ENCODE measurements around the gene EYA2.

Gene EYA2

GRCh38 chr20:47122560-47122959, 227.9 kb downstream of the EYA2 start:
- DNase-seq = no peak

DNA sequence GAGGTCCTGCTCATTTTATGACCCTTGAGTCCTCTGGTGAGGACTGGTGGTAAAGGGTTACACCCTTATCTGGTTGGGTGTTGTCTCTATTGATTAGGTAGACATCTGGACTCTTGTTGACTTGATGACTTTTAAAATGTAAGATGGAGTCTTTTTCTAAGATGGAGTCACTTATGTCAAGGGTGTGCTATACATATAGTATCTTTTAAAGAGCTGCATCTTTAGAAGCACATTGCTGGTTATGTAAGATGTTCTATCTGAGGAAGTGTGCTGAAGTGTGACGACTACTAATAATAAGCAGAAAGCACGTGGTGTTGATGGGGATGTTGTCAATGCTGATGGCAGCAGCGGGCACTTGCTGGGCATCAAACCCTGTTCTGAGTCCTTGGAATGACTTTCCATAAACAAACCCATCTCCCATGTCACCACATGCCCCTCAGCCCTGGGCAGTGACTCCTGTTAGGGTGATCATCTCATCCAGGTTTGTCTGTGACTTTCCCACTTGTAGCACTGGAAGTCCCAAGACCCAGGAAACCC, 229.6 kb downstream of the EYA2 start:
- DNase-seq = peak; percentile 65 to 76

GRCh38 chr20:47125508-47125757, 230.8 kb downstream of the EYA2 start:
- no peak for DNase-seq

DNA sequence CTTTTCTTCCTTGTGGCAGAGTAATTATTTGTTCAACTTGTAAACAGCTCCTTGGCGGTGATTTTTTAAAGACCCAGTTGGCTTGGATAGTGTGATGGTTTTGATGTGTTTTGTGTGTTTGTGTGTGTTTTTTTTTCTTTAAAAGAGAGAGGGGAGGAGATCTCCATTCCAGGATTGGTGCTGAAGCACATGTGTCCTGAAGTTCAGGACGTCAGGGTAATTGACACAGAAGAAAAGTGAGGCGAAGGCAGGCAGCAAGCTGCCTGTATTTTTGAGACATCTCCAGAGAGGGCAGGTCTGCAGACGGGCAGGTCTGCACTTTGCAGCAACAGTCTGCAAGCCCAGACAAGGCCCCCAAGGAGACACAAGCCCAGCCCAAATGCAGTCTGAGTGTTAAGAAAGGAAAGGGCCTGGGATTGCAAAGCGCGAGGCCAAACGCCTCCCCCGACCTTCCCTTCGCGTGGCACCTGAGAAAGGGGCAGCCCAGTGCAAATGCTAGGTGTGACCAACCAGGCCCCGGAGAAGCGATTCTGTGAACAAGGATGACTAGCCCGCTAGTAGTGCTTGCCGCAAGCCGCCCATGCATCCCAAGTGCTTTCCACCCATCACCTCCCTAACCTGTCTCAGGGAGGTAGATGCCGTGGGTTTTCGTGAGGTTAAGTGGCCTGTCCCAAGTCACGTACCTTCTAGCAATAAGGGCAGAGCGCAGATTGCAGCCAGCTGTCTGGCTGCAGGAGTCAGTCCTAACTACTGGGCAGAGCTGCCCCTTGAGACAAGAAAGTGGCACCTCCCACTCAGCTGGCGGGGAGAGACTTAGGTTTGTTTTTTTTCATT, 231.3 kb downstream of the EYA2 start:
- DNase-seq = no peak

DNA sequence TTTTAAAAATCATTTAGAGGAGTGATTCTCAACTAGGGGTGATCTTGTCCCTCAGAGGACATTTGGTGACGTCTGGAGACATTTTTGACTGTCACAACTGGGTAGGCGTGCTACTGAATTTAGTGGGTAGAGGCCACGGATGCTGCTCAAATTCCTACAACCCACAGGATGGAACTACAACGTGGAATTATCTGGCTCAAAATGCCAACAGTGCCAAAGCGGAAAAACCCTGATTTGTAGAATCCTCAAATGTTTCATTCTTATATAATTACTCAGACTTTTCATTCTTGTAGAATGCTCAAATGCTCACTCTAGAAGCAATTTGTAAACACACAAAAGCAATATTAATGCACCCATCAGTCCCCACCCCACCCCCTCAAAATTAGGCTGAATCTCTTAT, 232.1 kb downstream of the EYA2 start:
- DNase-seq = no peak

- DNase-seq = no peak
These were observed 232.9 kb downstream of the EYA2 start for GRCh38 chr20:47127546-47127945.

DNA sequence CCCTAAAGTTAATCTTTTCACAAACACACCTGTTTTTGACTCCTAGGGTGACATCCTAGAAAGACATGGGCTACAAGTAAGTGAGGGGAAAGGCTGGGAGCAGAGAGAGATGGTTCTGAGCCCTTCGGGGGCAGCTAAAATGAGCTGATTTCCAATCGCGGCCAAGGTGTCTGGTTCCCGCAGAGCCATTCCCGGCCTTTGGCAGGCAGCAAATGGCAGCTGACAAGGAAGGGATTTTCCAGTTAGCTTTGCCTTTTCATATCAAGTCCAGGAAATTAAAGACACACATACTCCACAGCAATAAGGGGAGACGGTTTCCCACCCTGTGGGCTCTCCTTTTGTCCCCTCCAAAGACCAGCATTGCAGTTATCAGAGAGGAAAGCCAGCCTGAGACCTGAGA, 233.4 kb downstream of the EYA2 start:
- no peak for DNase-seq

DNA sequence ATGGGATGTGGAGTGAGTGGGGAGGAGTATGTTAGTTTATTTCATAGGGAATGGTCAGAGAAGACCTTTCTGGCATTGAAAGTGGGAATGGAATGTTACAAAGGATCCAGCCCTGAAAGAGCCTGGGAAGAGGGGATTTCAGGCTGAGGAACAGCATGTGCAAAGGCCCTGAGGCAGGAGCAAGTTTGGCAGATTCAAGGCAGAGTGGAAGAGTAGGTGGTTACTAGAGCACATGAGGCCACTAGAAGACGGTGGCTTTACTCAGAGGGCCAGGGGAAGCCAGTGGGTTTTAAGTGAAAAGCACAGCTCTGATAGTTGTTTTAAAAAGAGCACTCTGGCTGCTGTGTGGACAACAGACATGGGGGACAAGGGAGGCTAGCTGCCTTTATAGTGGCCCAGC, 234.7 kb downstream of the EYA2 start:
- no peak for DNase-seq

DNA sequence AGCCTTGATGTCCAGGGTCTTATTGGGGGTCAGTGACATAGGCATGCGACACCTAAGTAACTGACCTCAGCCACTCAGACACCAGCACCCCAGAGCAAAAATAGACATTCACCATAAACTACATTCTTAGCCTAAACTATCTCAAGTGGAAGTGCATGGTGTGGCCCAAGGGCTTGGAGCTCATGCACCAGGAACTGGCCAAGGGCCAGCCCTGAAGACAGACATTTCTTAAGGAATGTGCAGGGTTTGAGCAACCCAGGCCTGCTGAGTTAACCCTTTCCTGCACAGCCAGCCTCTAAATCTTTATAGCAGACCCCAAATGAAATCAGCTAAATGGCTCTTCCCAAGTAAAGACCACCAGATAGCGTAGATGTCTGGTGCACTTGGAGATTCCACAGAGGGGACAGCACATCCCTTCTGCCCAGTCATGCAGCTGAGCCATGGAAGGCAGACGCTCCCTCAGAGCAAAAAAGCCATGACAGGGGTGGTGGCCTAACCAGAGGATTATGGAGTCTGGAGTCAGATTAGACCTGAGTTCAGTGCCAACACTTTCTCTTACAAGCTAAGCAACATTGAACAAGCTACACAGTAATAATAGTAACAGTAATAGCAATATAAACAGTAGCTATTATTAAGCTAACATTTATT, 239.3 kb downstream of the EYA2 start:
- DNase-seq = no peak

DNA sequence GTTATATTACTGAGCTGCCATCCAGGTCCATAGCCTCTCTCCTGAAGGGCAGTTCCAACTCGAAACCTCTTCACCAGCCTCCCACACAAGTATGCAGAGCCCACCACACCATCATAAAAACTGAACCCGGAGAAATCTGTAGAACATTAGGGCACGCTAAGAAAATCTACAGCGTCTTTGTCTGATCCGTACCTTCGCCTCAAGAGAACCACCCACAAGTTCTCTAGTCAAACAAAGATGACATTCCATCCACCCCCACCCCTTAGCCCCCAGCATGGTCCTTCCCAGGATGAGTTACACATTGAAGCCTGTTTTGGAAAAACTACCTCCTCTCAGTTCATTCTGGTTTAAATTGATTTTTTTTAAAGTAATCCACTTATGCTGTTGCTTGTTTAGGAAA, 242.1 kb downstream of the EYA2 start:
- DNase-seq = no peak

- no peak for DNase-seq
These were observed 242.7 kb downstream of the EYA2 start for GRCh38 chr20:47137231-47137870.

DNA sequence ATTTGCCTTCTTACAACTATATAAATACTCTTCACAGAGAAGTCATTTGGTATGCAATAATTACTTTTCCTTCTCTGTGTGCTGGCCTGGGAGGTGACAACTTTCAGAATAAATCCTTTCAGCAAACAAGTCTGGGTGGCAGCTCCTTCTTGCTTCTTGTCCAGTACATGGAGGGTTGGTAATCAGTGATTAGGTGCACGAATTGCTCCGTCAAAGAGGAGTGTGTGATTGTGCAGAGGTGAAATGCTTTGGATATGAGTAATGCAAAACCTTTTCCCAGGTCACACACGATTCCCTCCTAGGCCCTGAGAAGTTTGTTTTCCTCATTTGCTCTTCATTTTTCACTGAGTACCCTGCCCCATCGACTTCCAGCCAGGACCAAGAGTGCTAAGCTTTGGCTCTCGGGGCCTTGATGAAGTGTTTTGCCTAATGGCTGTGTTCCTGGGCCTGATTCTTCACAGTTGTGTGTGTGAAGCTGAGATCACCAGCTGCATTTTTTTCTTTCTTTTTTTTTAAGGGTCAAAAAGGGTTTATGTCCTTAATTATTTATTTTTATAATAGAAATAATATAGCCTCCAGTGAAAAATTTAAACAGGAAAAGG, 245.4 kb downstream of the EYA2 start:
- DNase-seq = no peak

DNA sequence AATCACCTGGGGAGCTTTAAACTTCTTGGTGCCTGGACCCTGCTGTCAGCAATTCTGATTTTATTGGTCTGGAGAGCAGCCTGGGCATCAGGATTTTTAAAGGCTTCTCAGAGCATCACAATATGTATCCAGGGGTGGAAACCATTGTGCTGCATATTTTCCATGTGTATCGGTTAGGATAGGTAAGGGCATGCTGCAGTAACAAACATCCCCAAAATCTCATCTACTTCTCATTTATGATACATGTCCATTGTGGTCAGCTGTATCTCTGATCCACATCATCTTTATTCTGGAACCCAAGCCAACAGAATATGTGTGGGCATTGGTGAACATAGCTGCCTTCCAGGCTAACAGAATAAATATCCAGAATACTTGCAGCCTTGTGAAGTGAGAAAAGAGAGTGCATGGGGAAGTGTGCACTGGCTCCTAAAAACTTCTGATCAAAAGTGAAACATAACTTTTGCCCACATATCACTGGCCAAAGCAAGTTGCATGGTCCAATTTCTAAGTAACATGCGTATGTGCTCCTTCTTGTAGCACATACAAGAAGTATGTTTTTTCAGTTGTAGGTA, 246.8 kb downstream of the EYA2 start:
- DNase-seq = no peak

GRCh38 chr20:47141941-47142773, 247.5 kb downstream of the EYA2 start:
- no peak for DNase-seq

DNA sequence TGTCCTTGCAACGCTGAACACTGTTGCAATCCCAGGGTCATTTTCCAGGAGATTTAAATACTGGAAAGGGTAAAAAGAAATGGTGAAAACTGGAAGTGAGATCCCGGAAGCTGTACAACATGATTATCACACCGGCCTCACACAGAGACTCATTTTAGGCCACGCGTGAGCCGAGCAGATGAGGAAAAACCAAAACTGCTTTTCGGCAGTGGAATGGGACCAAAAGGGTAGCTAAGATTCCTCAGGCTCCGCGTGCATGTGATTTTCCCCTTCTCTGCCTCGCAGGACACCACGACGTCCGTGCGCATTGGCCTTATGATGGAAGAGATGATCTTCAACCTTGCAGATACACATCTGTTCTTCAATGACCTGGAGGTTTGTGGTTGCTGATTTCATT, 248.1 kb downstream of the EYA2 start:
- no peak for DNase-seq

GRCh38 chr20:47143657-47144056, 249.0 kb downstream of the EYA2 start:
- peak; percentile 88 to 90 for DNase-seq

- DNase-seq = no peak
These were observed 249.8 kb downstream of the EYA2 start for GRCh38 chr20:47144463-47144862.

- DNase-seq = no peak
These were observed 252.0 kb downstream of the EYA2 start for GRCh38 chr20:47146686-47147085.

GRCh38 chr20:47148059-47148458, 253.4 kb downstream of the EYA2 start:
- no peak for DNase-seq

GRCh38 chr20:47149939-47150338, 255.3 kb downstream of the EYA2 start:
- DNase-seq = no peak

- DNase-seq = peak; percentile 29 to 47
These were observed 255.9 kb downstream of the EYA2 start for GRCh38 chr20:47150403-47151152.

DNA sequence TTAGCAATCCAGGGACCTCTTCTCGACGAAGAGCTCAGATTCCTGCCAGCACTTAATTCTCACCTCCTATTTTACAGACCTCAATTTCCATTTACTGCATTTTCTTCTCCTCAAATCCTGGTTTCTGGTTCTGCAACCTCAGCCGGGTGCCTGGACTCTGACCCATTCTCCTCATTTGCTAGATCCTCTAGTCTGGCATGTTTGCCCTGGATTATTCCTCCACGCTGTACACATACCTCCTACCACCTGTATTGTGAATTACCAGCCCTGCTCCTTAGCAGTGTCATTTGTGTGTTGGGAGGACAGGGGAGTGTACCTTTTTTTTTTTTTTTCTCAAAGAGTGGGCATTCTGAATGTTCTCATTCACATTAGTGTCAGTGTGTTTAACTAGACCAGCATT, 257.4 kb downstream of the EYA2 start:
- DNase-seq = no peak

All from inflammatory macrophage treated with lipopolysaccharide for 1 hour (primary cell).